LNCAP (cell line): ENCODE measurements around the gene ILKAP.

Experiments used
- CTCF ChIP-seq: fragments of 450-650 bp; IDR thresholded peaks from 2 replicates; pipeline ENCODE4 v1.5.1; 2017; ENCODE audit warnings: mild to moderate bottlenecking

The ILKAP gene

GRCh38 chr2:238149841-238150572, 53.5 kb downstream of the ILKAP start:
- TF ChIP-seq CTCF, result no peak

- no peak for TF ChIP-seq CTCF
Observed at GRCh38 chr2:238148981-238149380, 54.5 kb downstream of the ILKAP start.

GRCh38 chr2:238146884-238147544, 56.5 kb downstream of the ILKAP start:
- TF ChIP-seq CTCF, result no peak

GRCh38 chr2:238145851-238146250, 57.6 kb downstream of the ILKAP start:
- TF ChIP-seq CTCF, result no peak

GRCh38 chr2:238145046-238145445, 58.4 kb downstream of the ILKAP start:
- TF ChIP-seq CTCF, result no peak

GRCh38 chr2:238144262-238144661, 59.2 kb downstream of the ILKAP start:
- no peak for TF ChIP-seq CTCF

GRCh38 chr2:238143239-238143951, 60.1 kb downstream of the ILKAP start:
- TF ChIP-seq CTCF, result no peak
